COLO668 (cell line): ENCODE results near the gene KCNMA1.
A peak's percentile ranks its signal among the peaks of the same experiment; 100 is the strongest.

Experiments
- DNase-seq: peaks from one replicate; lab custom pipeline; 2025; ENCODE audit not compliant: unreplicated experiment; lab: John Stamatoyannopoulos, UW

KCNMA1 gene

DNA sequence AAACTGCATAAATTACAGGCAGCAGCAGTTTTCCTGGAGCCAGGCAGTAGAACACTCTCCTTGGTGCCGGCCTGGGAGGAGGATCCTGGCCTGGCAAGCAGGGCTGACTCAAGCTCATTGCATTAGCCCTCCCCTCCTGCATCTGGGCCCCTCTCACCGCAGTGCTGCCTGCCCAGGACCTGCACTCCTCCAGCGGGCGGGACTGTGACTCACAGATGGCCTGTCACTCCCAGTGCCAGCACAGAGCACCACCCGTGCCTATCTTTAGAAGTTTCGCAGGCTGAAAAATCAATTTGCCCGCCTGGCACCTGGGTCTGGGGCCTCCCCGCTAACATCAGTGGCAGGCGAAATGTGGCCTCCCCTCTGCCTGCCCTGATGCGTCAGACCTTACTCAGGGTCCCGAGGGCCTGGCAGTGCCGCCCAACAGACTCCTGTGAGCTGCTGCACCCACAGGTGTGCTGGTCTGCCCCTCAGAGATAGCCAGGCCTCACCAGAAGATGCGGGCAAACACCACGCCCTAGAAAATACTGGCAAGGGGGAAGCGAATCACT, 123.8 kb downstream of the KCNMA1 start:
- DNase-seq, result peak; percentile 70

DNA sequence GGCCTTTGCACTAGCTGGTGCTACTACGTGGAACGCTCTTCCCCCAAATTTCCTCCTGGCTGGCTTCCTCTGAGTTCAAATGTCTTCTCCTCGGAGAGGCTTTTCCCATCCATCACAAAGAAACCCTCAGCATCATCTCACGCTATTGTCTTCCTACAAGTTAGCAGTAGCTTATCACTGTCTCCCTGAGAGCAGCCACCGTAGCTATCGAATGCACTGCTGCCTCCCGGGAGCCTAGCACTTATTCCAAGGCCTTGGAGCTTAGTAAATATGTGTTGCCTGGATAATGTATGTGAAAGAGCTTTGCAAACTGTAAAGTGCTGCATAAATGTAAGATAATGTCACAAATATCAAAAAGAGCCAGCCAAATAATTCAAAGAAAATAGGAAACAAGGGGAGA, 124.4 kb downstream of the KCNMA1 start:
- no peak for DNase-seq

DNA sequence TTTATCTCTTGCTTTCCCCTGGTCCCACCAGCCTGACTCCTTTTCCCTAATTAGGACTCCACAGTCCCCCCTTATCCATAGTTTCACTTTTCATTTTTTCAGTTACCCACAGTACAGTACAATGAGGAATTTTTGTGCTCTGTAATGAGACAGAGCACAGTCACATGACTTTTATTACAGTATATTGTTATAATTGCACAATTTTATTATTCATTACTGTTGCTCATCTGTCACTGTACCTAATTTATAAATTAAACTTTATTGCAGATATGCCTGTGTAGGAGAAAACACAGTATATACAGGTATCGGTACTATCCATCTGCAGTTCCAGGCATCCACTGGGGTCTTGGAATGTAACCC, 125.4 kb downstream of the KCNMA1 start:
- DNase-seq, result no peak

DNA sequence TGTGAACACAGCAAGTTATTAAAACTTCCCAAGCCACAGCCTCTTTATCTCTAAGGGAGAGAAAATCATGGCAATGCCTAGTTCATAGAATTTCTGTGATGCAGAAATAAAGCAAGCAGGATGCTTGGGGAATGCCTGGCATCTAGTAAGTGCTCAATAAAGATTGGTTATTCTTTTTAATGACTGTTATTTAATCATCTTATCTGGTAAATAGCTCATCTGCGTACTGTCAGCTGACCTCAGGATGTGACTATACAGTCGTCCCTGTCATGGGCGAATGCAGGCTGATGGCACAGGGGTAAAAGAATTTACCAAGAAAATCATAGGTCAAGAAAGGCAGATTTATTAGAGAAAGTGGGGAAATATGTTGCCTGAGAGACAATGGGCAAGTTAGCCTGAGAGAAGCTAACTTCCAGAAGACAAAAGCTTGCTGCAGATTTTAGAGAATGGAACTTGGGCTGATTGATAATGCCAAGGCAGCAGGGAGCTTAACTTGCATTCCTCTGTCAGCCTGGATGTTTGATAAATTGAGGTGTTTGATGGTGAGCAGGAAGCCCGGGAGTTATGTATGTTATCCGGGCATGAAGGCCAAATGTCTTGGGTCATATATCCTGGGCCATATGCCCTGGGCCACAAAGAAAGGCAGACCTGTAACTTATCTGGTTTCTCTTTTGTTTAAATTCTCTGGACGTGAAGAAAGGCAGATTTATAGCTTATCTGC, 126.0 kb downstream of the KCNMA1 start:
- DNase-seq, result no peak

DNA sequence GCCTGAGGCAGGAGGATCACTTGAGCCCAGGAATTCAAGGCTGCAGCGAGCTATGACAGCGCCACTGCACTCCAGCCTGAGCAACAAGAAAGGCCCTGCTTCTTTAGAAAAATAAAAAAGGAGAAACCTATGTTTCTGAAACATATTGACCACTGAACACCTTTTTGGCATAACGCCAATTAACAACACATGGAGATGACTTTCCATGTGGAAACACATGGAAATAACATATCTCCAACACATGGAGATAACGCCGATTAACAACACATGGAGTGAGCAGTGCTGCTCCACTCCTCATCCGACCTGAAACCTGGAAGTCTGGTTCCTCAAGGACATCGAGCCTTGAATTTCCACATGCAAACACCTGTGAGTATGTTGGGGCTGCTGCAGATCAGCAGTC, 126.9 kb downstream of the KCNMA1 start:
- no peak for DNase-seq

DNA sequence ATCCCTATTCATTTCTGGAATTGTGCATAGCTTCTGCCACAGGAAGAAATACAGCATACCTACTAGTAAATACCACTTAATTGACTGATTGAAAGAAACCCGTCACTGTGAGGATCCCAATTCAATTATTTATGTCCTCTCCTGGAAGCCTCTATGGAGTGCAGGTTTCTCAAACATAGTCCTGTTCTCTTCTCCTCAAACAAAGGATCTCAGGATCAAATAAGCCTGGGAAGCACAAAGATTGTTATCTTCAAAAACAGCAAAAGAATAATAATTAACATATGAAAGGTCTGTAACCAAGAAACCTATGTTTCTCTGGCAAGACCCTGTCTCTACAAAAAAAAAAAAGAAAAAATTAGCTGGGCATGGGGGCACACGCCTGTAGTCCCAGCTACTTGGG, 127.3 kb downstream of the KCNMA1 start:
- no peak for DNase-seq

DNA sequence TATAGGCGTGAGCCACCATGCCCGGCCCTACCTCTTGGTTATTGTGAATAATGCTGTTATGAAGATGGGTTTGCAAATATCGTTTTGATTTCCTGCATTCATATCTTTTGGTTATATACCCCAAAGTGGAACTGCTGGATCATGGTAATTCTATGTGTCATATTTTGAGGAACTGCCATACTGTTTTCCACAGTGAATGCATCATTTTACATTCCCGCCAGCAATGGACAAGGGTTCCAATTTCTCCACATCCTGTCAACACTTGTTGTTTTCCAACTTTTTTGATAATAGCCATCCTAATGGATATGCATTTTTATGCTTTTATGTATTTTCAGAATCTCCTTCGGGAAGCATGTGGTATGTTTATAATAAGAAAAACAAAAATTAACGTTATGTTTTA, 128.2 kb downstream of the KCNMA1 start:
- no peak for DNase-seq

DNA sequence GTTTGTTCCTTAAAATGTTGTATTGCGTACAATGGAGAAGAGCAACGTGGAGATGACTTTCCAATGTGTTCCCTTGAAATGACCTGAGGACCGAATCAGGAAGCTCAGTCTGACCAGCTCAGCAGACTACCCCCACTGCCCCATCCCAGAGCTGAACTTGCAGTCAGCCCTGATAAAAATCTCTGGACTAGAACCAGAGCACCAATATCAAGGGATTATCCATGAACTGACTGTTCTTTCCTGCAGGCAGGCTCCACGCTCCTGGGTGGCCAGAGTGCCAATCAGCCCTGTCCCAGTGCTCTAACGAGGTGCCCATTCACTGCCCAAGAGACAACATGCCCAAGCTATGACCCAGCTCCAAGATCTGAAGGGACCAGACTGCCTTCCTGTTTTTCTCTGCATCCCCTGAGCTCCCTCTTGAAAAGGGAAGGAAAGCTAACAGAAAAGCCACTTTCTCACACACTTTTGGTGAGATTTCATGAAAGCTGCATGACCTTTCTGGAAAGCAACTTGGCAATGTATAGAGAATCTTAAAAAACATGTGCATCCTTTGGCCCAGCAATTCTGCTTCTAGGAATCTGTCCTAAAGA, 130.2 kb downstream of the KCNMA1 start:
- no peak for DNase-seq

DNA sequence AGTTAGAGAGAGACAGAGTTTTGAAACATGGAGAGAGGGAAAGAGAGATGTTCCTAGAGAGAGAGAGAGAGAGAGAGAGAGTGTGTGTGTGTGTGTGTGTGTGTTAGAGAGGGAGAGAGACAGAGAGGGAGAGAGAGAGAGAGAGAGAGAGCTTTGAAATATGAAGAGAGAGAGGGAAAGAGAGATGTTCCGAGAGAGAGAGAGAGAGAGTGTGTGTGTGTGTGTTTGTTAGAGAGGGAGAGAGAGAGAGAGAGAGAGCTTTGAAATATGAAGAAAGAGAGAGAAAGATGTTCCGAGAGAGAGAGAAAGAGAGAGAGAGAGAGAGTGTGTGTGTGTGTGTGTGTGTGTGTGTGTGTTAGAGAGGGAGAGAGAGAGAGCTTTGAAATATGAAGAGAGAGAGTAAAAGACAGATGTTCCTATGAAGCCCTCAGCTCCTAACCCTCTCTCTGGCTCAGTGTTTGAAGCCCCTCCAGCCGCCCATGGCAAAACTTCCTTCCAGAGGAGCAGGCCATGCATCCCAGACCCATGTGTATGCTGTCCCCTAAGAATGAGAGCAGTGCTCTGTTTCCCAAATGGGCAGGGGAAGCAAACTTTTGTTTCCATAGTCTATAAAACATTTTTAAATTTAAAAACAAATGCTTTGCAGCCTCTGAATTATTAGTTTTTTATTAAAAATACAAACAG, 130.9 kb downstream of the KCNMA1 start:
- no peak for DNase-seq

DNA sequence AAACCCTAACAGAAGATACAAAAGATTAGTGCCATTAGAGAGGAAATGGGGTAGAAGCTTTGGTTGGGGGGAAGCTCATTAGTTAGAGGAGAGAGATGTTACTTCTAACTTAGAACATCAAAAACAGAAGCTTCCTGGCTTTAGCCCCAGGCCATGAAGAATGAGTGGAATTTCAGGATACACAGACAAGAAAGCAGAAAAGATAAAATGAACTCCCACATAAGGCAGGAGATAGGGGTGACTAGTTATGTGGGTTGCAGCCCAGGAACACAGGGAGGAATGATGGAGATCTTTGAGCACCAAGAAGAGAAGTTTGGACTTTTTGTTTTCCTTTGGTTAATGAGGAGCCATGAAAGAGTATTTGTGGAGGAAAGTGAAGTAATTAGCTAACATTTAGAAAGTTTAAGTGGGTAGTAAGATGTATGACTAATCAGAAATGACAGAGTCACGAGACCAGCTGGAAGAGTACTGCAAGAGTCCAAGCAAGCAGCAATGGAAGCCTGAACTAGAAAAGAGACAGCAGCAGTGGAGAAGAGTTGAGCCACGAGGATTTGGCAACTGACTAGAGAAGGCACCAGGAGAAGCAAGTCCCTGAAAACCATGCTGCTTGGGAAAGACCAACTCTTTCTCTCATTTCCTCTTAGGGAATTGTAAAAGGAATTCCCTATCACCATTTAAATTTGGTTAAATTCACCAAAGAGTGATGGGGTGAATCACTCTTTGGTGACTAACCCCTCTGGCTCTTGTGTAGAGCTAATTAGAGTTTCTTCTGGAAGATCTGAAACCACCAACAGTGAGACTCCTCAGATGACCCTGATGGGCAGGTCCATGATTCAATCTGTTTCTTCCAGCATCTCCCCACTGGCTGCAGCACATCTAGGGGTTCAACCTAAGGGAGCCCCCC, 131.9 kb downstream of the KCNMA1 start:
- no peak for DNase-seq

DNA sequence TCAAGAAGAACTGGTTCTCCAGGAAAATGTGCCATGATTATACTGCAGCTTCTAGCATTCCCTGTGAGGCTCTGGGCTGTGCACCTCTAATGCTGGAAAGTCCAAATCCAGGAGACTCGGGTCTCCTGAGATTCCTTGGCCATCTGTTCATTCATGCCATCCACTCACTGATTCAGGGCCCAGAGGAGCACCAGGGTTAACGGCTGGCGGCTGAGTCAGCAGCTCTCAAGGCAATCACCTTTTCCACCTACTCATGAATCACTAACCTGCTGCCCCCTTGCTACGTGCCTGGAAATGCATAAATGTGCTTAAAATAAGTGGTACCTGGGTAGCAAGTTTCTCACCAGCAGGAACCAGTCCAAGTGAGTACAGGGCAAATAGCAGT, 132.7 kb downstream of the KCNMA1 start:
- DNase-seq, result peak; percentile 5

DNA sequence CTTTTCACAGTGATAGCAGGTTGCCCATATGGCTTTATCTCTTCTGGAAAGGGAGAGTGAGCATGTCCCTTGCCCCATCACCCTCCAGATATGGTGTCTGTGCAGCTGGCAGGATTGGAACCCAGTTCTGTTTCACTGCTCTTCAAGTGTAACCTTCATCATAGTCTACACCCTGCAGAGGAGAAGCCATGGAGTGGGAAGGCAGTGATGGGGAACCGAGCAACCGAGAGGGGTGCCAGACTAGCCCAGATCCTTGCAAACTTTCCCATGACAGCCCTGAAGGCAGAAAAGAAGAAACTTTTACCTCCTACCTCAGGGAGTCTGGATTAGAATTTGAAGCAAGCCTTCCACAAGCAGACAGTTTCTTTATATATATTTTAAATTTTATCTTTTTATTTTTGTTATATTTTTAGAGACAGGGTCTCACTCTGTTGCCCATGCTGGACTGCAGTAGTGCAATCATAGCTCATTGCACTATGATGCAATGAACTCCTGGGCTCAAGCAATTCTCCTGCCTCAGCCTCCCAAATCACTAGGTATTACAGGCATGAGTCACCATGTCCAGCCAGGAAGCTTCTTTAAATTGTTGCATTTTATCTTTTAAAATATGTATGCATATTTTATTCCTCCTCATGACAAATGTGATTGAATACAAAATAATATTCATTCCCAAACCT, 133.3 kb downstream of the KCNMA1 start:
- no peak for DNase-seq

DNA sequence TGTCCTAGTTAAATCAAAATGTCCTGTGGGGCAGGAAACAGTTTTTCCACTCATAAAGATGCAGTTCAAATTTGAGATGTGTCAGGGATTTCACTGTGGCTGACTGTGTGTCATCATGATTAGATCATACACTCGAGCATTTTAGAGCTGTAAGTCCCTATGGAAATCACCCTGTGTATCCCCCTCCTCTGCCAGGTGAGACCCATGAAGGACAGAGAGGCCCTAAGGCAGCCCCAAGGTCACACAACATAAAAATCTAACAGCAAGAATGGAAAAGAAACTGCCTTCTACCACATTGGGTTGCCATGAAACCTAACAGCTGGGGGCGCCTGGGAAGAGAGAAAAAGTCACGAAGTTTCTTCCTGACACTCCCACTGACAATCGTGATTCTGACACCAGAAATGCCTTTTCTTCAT, 135.8 kb downstream of the KCNMA1 start:
- DNase-seq, result no peak

DNA sequence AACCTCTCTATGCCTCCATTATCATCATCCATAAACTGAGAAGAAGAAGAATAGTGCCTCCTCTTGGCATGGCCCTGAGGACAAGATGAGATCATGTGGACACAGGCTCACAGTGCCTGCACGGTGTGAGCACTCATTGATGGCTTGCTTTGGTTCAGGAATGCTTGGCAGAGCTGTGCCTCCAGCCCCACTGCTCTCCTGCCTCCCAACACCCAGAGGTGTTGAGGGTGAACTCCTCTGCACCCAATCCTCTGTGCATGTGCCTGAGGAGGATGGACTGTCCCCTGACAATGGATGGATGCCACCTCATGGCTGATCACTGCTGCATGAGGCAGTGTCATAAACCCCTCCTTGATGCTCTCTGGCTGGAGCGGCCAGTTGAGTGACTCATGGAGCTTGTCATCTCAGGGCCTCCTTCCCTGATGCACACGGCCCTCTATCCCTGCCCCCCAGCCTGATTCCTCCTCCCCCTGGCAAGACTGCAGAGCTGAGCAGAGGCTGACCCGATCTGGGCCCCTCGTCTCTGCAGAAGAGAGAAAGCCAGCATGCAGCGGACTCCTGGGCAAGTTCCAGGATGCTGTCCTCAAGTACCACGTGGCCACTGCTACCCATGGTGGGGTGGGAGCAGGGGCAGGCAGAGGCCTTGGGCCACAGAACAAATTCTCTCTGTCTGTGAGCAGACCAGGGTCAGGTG, 136.3 kb downstream of the KCNMA1 start:
- no peak for DNase-seq

DNA sequence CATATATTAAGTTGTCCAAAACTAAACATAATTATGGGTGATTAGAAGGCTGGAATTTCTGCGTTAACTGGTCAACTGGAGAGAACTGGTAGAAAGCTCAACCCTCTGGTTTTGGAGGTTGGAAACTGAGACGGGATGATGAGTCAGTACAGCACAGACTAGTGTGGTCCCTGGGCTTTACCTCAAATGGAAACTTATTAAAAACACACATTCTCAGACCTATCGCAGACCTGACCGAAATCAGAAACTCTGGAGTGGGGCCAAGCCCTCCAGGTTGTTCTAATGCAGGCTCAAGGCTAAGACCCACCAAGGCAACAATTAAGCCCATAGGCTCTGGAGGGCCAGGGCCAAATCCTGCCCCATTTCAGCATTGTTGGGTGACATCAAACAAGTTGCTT, 136.9 kb downstream of the KCNMA1 start:
- no peak for DNase-seq

DNA sequence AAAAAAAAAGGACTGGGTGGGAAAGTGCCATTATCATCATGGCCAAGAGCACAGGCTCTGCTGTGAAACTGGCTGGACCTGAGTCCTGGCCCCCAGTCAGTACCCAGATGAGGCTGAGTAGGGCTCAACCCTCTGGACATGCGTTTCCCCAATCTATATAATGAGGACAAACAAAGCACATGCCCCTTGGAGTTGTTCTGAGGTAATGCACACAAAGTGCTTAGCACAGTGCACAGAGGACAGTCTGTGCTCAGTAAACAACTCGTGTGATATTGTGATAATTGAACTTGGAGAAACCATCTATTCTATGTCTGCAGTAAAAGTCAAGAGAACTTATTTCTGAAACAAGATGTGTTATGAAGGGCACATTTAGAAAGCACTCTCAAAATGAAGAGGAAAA, 138.8 kb downstream of the KCNMA1 start:
- no peak for DNase-seq

DNA sequence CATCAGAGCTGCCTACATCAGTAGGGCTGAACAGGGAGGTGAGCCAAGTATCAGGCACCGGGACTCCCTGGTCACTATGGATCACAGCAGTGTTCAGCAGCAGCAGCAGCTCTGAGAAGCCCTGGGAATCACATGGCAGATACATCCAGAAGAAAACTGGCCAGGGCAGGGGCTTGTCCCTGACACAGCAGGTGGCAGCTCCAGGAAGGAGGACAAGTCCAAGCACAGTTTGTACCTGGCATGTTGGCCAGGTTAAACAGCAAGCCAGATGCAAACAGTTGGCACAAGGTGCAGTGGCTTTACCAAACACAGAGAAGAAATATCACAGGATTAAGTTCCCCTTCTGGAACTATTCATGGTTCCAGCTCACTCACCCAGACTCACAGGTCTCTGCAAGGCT, 139.4 kb downstream of the KCNMA1 start:
- no peak for DNase-seq

DNA sequence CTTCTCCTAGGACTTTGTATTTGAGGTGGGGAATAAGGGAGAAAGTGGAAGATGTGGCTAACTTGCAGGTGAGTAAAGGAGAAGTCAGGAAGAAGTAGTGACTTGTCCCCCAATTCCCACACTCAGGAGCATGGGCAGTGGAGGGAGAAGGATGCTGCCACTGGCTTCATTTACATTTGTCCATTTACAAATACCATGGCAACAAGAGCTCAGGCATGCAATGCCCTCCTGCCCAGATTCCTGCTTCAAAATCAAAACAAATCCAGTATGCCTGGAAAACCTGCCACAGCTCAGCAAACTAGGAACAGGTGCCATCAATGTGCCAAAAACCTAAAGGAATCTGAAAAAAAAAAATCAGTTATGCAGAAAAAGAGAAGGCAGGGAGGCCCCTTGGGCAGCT, 139.9 kb downstream of the KCNMA1 start:
- no peak for DNase-seq

DNA sequence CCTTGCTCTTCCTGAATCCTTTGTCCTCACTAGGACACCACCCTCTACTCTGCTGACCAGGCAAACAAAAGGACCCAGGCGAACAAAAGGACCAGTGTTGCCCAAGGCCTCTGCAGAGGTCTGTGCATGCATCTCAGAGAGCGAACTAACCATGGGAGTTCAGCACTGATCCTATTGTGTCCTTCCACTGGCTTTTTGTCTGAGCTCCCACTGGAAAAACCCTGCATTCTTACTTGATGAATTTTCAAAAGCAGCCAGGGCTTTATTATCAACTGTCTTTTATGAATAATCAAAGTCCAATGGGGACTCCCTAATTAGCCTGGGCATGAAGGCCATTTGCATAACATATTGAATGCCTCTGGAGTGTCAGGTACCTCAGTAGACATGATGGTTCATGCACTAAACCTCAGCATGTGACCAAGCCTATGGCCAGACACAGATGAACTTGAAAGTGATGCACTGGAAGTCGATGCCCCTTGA, 140.6 kb downstream of the KCNMA1 start:
- DNase-seq, result no peak
